Measurements from ENCODE around the gene SKAP2.

DNA sequence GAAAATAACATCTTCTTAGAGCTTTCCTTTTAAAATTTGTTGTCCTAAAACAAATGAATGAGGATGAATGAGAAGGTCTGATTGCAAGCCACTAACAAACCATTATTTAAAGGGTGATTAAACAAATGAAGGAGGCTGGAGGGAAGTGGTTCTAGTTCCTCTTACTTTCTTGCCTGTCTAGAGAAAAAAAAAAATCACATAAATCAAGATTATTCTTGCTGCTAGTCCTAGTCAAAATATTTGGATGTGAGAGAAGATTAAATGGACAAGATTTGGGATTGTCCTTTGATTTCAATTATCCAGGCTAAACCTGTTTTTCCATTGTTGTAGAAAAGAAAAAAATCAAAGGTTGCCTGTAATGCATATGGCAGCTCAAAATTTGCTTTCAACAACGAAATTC, 3.3 kb downstream of the SKAP2 start:
- TF ChIP-seq, protein P1, sequence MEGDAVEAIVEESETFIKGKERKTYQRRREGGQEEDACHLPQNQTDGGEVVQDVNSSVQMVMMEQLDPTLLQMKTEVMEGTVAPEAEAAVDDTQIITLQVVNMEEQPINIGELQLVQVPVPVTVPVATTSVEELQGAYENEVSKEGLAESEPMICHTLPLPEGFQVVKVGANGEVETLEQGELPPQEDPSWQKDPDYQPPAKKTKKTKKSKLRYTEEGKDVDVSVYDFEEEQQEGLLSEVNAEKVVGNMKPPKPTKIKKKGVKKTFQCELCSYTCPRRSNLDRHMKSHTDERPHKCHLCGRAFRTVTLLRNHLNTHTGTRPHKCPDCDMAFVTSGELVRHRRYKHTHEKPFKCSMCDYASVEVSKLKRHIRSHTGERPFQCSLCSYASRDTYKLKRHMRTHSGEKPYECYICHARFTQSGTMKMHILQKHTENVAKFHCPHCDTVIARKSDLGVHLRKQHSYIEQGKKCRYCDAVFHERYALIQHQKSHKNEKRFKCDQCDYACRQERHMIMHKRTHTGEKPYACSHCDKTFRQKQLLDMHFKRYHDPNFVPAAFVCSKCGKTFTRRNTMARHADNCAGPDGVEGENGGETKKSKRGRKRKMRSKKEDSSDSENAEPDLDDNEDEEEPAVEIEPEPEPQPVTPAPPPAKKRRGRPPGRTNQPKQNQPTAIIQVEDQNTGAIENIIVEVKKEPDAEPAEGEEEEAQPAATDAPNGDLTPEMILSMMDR (IDR thresholded peaks at IDR 0.05): no peak
- TF ChIP-seq RAD21 (conservative IDR thresholded peaks at IDR 0.05 in 1 of 2, IDR thresholded peaks at IDR 0.05 in 1 of 2) (no peak), HES2 (IDR thresholded peaks at IDR 0.05) (no peak), CHD2 (IDR thresholded peaks at IDR 0.05; ENCODE audit: low read length, partially characterized antibody) (no peak), HOXA7 (CRISPR knock-in tag; IDR thresholded peaks at IDR 0.05) (no peak), POLR2A (IDR thresholded peaks at IDR 0.05; ENCODE audit: low read length) (no peak), SREBF2 (IDR thresholded peaks at IDR 0.05) (no peak)
- TF ChIP-seq, protein P2, sequence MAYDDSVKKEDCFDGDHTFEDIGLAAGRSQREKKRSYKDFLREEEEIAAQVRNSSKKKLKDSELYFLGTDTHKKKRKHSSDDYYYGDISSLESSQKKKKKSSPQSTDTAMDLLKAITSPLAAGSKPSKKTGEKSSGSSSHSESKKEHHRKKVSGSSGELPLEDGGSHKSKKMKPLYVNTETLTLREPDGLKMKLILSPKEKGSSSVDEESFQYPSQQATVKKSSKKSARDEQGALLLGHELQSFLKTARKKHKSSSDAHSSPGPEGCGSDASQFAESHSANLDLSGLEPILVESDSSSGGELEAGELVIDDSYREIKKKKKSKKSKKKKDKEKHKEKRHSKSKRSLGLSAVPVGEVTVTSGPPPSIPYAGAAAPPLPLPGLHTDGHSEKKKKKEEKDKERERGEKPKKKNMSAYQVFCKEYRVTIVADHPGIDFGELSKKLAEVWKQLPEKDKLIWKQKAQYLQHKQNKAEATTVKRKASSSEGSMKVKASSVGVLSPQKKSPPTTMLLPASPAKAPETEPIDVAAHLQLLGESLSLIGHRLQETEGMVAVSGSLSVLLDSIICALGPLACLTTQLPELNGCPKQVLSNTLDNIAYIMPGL (CRISPR knock-in tag; IDR thresholded peaks at IDR 0.05; ENCODE audit: borderline replicate concordance): no peak

All from A549 (cell line).